Measurements from ENCODE around the gene IFITM10.

GRCh38 chr11:1747753-1748635 lies 2.4 kb downstream of the IFITM10 start:
- peak in 1 of 2 experiments; percentile 86; a peak in 2 of 4 replicates for TF ChIP-seq REST (IDR thresholded peaks at IDR 0.05; ENCODE audit: insufficient read depth in 1 of 2, low read depth in 2 of 2, low read length in 1 of 2)
- TF ChIP-seq CTCF (IDR thresholded peaks at IDR 0.05): no peak

All from Panc1 (cell line).